WERI-Rb-1 (cell line): ENCODE data around the gene GAPVD1.
"Not testable (repeated sequence)": the region's sequence is repeated elsewhere in the genome, so short reads cannot be mapped to it uniquely, and the experiment has no call there.

Source experiments
- DNase-seq: peaks from one replicate; pipeline ENCODE4 v3.0.0-alpha.2; 2020
- H3K27ac ChIP-seq: fragments of 250-450 bp; sonication (Bioruptor Pico); 2 replicates; pipeline ENCODE4 v1.5.1; 2020; ENCODE audit warnings: mild to moderate bottlenecking, moderate library complexity
- H3K27me3 ChIP-seq: fragments of 250-450 bp; sonication (Bioruptor Pico); 2 replicates; pipeline ENCODE4 v1.5.1; 2021; ENCODE audit warnings: mild to moderate bottlenecking, low read depth, moderate library complexity; ENCODE audit not compliant: insufficient read depth, severe bottlenecking
- H3K36me3 ChIP-seq: fragments of 250-450 bp; sonication (Bioruptor Pico); 2 replicates; pipeline ENCODE4 v1.5.1; 2020; ENCODE audit warnings: mild to moderate bottlenecking, moderate library complexity
- H3K4me3 ChIP-seq: 2 replicates; pipeline ENCODE4 v1.5.1; 2011; ENCODE audit warnings: low read depth, mild to moderate bottlenecking, control low read depth, low read length
- H3K9me3 ChIP-seq: fragments of 250-450 bp; sonication (Bioruptor Pico); 2 replicates; pipeline ENCODE4 v1.5.1; 2021; ENCODE audit warnings: mild to moderate bottlenecking, moderate library complexity; ENCODE audit not compliant: severe bottlenecking
- TF ChIP-seq, protein P1 (sequence below): IDR thresholded peaks from 2 replicates; pipeline ENCODE4 v1.5.1; 2011; ENCODE audit warnings: low read depth, mild to moderate bottlenecking, control low read depth, inconsistent platforms, low read length

Gene GAPVD1

DNA sequence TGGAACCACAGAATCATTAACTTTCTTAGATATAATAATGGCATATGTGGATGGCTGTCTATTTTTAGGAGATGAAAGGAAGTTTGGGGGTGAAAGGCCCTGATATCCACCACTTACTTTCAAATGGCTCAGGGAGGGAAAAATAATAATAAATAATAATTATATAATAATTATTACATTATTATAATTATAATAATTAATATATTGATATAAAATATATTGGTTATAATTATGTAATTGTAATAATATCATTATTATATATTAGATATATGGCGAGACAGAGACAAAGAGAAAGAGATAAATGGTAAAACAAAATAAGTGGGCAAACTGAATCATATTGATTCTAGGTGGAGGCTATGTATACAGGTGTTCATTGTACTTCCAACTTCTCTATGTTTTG, 136.6 kb downstream of the GAPVD1 start:
- DNase-seq, result no peak
- TF ChIP-seq, protein P1, sequence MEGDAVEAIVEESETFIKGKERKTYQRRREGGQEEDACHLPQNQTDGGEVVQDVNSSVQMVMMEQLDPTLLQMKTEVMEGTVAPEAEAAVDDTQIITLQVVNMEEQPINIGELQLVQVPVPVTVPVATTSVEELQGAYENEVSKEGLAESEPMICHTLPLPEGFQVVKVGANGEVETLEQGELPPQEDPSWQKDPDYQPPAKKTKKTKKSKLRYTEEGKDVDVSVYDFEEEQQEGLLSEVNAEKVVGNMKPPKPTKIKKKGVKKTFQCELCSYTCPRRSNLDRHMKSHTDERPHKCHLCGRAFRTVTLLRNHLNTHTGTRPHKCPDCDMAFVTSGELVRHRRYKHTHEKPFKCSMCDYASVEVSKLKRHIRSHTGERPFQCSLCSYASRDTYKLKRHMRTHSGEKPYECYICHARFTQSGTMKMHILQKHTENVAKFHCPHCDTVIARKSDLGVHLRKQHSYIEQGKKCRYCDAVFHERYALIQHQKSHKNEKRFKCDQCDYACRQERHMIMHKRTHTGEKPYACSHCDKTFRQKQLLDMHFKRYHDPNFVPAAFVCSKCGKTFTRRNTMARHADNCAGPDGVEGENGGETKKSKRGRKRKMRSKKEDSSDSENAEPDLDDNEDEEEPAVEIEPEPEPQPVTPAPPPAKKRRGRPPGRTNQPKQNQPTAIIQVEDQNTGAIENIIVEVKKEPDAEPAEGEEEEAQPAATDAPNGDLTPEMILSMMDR, result no peak
- H3K36me3 ChIP-seq, result no peaks in the 10 kb centered on the region
- H3K4me3 ChIP-seq, result no peak overlapping the region
- no peaks in the 10 kb centered on the region for H3K27me3 ChIP-seq
- H3K27ac ChIP-seq, result no peak overlapping the region
- H3K9me3 ChIP-seq, result no peaks in the 10 kb centered on the region

- TF ChIP-seq, protein P1, result no peak
- Histone ChIP-seq H3K4me3 (no peak overlapping the region), H3K36me3 (no peaks in the 10 kb centered on the region), H3K9me3 (no peaks in the 10 kb centered on the region), H3K27me3 (no peaks in the 10 kb centered on the region), H3K27ac (no peak overlapping the region)
- no peak for DNase-seq
Observed at GRCh38 chr9:125399165-125399564, 137.5 kb downstream of the GAPVD1 start.

- TF ChIP-seq, protein P1, result no peak
- DNase-seq, result no peak
- no peaks in the 10 kb centered on the region for H3K9me3 ChIP-seq
- H3K27me3 ChIP-seq, result no peaks in the 10 kb centered on the region
- no peak overlapping the region for H3K27ac ChIP-seq
- H3K4me3 ChIP-seq, result no peak overlapping the region
- no peaks in the 10 kb centered on the region for H3K36me3 ChIP-seq
Observed at GRCh38 chr9:125399666-125400065, 138.0 kb downstream of the GAPVD1 start.

DNA sequence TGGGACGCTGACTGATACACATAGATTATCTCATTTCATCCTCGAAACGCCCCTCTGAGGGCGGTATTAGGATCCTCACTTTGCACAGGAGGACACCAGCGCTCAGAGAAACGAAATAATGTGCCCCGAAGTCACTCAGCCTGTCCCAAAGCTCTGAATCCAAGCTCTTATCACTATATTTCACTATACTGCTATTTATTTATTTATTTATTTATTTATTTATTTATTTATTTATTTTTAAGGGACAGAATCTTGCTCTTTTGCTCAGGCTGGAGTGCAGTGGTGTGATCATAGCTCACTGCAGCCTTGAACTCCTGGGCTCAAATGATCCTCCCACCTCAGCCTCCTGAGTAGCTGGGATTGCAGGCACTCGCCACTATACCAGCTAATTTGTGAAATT, 138.6 kb downstream of the GAPVD1 start:
- H3K27me3 ChIP-seq, H3K4me3 ChIP-seq, H3K36me3 ChIP-seq, H3K27ac ChIP-seq, H3K9me3 ChIP-seq, DNase-seq: not testable (repeated sequence)

- TF ChIP-seq, protein P1, result no peak
- Histone ChIP-seq H3K27ac (no peak overlapping the region), H3K27me3 (no peaks in the 10 kb centered on the region), H3K4me3 (no peak overlapping the region), H3K9me3 (no peaks in the 10 kb centered on the region), H3K36me3 (no peaks in the 10 kb centered on the region)
- no peak for DNase-seq
Observed at GRCh38 chr9:125400725-125401716, 139.4 kb downstream of the GAPVD1 start.

GRCh38 chr9:125404733-125405132, 143.1 kb downstream of the GAPVD1 start:
- Histone ChIP-seq H3K36me3 (no peaks in the 10 kb centered on the region), H3K9me3 (no peaks in the 10 kb centered on the region), H3K27ac (no peak overlapping the region), H3K4me3 (no peak overlapping the region), H3K27me3 (no peaks in the 10 kb centered on the region)
- no peak for DNase-seq
- TF ChIP-seq, protein P1, result no peak
